ENCODE results near the gene CCNB3.

The CCNB3 gene

GRCh38 chrX:50375481-50376267, 171.1 kb downstream of the CCNB3 start:
- no peak overlapping the region for H3K4me3 ChIP-seq (ENCODE audit: low read depth, low read length)
- TF ChIP-seq CTCF (IDR thresholded peaks at IDR 0.05; ENCODE audit: low read depth, low read length): no peak

GRCh38 chrX:50381729-50382415, 177.3 kb downstream of the CCNB3 start:
- H3K4me3 ChIP-seq (ENCODE audit: low read depth, low read length): no peak overlapping the region
- no peak for TF ChIP-seq CTCF (IDR thresholded peaks at IDR 0.05; ENCODE audit: low read depth, low read length)

GRCh38 chrX:50386520-50386919, 182.0 kb downstream of the CCNB3 start:
- TF ChIP-seq CTCF (IDR thresholded peaks at IDR 0.05; ENCODE audit: low read depth, low read length): no peak
- H3K4me3 ChIP-seq (ENCODE audit: low read depth, low read length): no peak overlapping the region

GRCh38 chrX:50393902-50394301, 189.3 kb downstream of the CCNB3 start:
- no peak for TF ChIP-seq CTCF (IDR thresholded peaks at IDR 0.05; ENCODE audit: low read depth, low read length)
- H3K4me3 ChIP-seq (ENCODE audit: low read depth, low read length): no peak overlapping the region
